GM21528 (cell line): ENCODE results near the gene PSMD12.
"Not testable (repeated sequence)": the region's sequence is repeated elsewhere in the genome, so short reads cannot be mapped to it uniquely, and the experiment has no call there.

Experiments used
- ATAC-seq: cut with Tn5 transposase; IDR thresholded peaks from one replicate; pipeline ENCODE4 v1.9.1; 2021; ENCODE audit warnings: mild to moderate bottlenecking, moderate library complexity; ENCODE audit not compliant: unreplicated experiment, low FRiP score

The PSMD12 gene

GRCh38 chr17:67366193-67367157 is at the start of gene PSMD12:
PSMD12 (minus strand) TSS chr17:67366577; CDS start chr17:67366519, 58 bp downstream.
- peak; percentile 88 for ATAC-seq

DNA sequence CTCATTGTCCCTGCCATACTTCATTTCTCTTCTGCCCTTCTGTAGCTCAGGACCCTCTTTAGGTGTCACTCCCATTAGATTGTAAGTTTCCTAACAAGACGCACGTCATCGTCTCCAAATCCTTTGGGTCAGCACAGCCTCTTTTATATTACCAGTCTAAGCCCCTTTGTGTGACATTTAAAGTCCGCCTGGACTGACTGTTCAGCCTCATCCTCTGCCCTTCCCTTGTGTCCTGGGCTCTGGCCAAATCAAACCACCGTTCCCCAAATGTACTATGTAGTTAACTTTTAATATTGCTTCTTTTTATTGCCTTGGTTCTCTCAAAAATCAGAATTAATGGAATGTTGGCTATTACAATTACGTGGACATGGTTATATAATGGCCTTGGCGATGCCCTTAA is 48.9 kb upstream of the PSMD12 start:
- no peak for ATAC-seq

GRCh38 chr17:67414559-67414958 is 48.2 kb upstream of the PSMD12 start:
- no peak for ATAC-seq

GRCh38 chr17:67414130-67414529 is 47.8 kb upstream of the PSMD12 start:
- ATAC-seq: no peak

GRCh38 chr17:67413388-67413787 is 47.0 kb upstream of the PSMD12 start:
- no peak for ATAC-seq

GRCh38 chr17:67412941-67413340 is 46.6 kb upstream of the PSMD12 start:
- no peak for ATAC-seq

DNA sequence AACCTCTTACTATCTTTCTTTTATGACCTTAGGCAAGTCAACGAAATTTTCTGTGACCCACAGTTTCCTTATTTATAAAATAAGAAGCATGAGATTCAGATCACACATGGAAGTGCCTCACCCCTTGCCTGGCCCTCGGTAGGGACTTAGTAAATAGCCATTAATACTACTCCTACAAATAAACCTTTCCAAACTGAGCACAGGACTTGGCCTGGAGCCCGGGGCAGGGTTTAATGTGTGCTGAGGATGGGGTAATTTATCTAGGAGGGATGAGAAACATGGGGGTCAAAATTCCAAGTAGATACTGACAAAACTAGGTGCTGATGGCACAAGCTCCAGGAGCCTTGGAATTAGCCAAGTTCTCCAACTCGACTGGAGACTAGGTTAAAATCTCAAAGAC is 45.7 kb upstream of the PSMD12 start:
- ATAC-seq: no peak

- no peak for ATAC-seq
Observed at GRCh38 chr17:67411397-67411796, 45.0 kb upstream of the PSMD12 start.

DNA sequence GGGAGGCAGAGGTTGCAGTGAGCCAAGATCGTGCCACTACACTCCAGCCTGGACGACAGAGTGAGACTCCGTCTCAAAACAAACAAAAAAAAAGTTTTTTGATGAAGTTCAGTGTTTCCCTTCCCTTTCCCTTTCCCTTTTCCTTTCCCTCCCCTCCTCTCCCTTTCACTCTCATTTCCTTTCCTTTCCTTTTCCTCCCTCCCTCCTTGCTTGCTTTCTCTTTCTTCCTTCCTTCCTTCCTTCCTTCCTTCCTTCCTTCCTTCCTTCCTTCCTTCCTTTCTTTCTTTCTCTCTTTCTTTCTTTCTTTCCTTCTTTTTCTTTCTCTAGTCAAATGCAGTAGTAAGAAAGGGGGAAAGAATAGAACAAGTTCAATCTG is 42.1 kb upstream of the PSMD12 start:
- not testable (repeated sequence) for ATAC-seq

- ATAC-seq: no peak
Observed at GRCh38 chr17:67403483-67403882, 37.1 kb upstream of the PSMD12 start.

DNA sequence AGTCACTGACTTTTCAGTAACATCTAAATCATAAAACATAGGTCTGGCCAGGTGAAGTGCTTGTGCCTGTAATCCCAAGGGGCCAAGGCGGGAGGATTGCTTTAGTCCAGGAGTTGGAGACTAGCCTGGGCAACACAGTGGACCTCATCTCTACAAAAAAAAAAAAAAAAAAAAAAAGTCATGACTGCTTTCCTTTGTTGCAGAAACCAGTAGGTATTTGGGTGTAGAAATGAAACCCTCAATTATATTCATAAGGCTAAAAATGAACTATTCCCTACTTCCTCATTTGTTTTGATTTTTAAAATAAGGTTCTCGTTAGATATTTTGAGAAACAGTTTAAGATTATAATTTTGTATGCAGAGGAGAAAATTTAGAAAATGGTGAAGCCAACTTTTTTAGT is 36.7 kb upstream of the PSMD12 start:
- no peak for ATAC-seq

- no peak for ATAC-seq
Observed at GRCh38 chr17:67401598-67402504, 35.5 kb upstream of the PSMD12 start.

DNA sequence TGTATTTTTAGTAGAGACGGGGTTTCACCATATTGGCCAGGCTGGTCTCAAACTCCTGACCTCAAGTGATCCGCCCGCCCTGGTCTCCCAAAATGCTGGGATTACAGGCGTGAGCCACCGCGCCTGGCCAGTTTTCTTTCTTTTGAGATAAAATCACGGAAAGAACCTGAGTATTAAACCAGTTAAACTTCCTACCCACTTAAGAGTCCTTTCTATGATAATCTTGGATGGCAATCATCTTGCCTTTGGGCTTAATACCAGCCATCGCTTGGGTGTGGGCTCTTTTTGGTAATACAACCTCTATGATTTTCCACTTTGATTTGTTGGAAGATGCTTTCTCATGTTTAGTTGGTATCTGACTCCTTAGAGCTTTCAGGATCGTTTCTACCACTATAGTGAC is 34.7 kb upstream of the PSMD12 start:
- no peak for ATAC-seq

- no peak for ATAC-seq
Observed at GRCh38 chr17:67400193-67400592, 33.8 kb upstream of the PSMD12 start.

- ATAC-seq: no peak
Observed at GRCh38 chr17:67399676-67400075, 33.3 kb upstream of the PSMD12 start.

GRCh38 chr17:67393809-67394397 is 27.5 kb upstream of the PSMD12 start:
- no peak for ATAC-seq

- ATAC-seq: no peak
Observed at GRCh38 chr17:67392111-67392510, 25.7 kb upstream of the PSMD12 start.

DNA sequence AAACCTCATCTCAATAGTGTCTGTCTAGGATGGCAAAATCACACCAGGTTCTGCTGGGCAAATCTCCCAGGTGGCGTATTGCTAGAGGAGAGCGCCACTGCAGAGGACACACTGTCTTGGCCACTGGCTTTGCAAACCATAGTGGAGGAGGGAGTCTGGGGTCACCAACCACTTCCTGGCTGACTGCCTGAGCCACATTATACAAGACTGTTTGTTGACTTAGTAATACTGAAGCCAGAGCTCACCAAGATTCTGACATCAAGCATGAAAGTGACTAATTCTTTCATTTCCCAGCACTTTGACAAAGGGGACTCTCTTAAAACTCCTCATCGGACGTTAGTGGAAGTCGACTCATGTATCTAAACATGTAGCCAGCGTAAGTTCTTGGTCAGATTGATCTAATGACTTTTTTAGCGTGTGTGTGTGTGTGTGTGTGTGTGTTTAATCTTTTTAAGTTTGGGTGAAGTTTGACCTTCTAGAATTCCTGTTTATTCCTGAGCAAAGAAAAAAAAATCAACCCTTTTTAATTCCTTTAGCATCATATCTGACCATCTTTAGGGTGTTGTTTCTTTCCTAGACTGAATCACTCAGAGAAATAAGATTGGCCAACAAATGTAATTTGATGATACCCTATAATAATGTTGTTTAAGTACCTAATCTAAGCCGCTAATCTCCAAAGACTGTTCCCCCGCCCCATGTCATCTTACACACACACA is 24.4 kb upstream of the PSMD12 start:
- peak; percentile 87 for ATAC-seq

DNA sequence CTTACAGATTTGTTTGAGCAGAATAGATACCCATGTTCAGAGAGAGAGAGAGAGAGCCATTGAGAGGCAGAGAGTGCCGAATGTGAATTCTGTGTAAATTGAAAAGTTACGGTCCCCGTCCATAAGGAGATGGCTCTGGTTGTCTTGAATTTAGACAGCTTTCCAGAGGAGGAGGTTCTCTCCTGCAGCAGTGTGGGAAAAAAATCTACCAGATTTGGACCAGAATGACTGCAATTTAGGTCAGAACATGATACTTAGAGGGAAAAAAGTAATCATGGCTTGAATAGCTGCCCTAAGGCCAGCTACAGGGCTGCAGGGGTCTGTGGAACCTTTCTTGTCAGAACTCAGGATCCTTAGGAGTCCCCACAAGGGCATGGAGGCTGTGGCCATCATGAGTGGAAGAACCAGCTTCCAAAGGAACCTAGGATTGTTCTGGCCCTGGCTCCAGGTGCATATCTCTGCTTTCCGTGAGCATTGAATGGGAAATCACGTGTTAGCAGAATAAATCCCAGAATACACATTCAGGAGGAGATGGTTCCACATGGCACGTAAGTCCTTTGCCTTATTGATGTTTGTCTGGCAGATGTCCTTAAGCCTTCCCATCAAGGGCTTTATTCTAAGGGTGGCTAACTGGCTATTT is 23.7 kb upstream of the PSMD12 start:
- no peak for ATAC-seq

DNA sequence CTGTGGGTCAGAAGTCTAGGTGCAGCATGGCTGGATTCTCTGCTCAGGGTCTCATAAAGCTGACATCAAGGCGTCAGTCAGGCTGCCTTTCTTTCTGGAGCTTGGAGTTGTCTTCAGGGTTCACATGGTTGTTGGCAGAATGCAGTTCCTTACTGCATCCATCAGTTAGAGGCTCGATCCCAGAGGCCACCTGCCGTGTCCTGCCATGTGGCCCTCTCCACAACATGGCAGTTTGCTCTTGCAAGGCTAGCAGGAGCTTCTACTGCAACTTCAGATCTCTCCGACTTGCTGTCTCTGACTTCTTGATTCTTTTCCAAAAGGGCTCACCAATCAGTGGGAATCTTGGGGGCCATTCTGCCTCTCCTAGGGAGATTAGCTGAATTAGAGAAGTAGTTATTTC is 22.6 kb upstream of the PSMD12 start:
- no peak for ATAC-seq
